Measurements from ENCODE around the gene TNFRSF21.

The TNFRSF21 gene, protein sequence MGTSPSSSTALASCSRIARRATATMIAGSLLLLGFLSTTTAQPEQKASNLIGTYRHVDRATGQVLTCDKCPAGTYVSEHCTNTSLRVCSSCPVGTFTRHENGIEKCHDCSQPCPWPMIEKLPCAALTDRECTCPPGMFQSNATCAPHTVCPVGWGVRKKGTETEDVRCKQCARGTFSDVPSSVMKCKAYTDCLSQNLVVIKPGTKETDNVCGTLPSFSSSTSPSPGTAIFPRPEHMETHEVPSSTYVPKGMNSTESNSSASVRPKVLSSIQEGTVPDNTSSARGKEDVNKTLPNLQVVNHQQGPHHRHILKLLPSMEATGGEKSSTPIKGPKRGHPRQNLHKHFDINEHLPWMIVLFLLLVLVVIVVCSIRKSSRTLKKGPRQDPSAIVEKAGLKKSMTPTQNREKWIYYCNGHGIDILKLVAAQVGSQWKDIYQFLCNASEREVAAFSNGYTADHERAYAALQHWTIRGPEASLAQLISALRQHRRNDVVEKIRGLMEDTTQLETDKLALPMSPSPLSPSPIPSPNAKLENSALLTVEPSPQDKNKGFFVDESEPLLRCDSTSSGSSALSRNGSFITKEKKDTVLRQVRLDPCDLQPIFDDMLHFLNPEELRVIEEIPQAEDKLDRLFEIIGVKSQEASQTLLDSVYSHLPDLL

GRCh38 chr6:47309291-47310130 lies at the start of gene TNFRSF21:
TSS of gene TNFRSF21 (minus strand) at chr6:47309905. CDS start at chr6:47309511, 394 bp downstream.
- no peak; the same call in 1 of the 2 replicates for TF ChIP-seq GATA2 (IDR thresholded peaks at IDR 0.05; ENCODE audit: low read depth, low read length)
- no peak for TF ChIP-seq GATA3 (IDR thresholded peaks at IDR 0.05; ENCODE audit: low read depth, low read length)

- TF ChIP-seq GATA2 (IDR thresholded peaks at IDR 0.05; ENCODE audit: low read depth, low read length) (no peak), GATA3 (IDR thresholded peaks at IDR 0.05; ENCODE audit: low read depth, low read length) (no peak)
Measured at GRCh38 chr6:47358440-47359225, 48.9 kb upstream of the TNFRSF21 start.

- TF ChIP-seq GATA3 (IDR thresholded peaks at IDR 0.05; ENCODE audit: low read depth, low read length) (no peak), GATA2 (IDR thresholded peaks at IDR 0.05; ENCODE audit: low read depth, low read length) (no peak)
Measured at GRCh38 chr6:47357827-47358226, 48.1 kb upstream of the TNFRSF21 start.

- no peak for TF ChIP-seq GATA3 (IDR thresholded peaks at IDR 0.05; ENCODE audit: low read depth, low read length)
- TF ChIP-seq GATA2 (IDR thresholded peaks at IDR 0.05; ENCODE audit: low read depth, low read length), result no peak
Measured at GRCh38 chr6:47355496-47355895, 45.8 kb upstream of the TNFRSF21 start.

DNA sequence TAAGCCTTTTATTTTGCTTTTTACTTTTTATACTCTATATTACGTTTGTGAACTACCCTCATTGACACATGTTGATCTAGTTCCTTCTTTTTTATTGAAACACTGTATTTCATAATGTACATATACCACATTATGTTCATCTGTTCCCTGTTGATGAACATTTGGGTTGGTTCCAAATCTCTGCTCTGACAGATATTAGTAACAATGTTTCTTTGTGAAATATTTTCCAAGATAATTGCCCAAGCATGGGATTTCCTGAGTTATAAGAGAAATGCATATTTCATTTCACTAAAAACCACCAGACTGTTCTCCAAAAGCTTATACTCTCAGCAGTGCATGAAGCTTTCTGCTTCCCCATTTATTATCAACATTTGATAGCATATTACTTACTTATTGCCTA lies 44.2 kb upstream of the TNFRSF21 start:
- no peak for TF ChIP-seq GATA2 (IDR thresholded peaks at IDR 0.05; ENCODE audit: low read depth, low read length)
- no peak for TF ChIP-seq GATA3 (IDR thresholded peaks at IDR 0.05; ENCODE audit: low read depth, low read length)

DNA sequence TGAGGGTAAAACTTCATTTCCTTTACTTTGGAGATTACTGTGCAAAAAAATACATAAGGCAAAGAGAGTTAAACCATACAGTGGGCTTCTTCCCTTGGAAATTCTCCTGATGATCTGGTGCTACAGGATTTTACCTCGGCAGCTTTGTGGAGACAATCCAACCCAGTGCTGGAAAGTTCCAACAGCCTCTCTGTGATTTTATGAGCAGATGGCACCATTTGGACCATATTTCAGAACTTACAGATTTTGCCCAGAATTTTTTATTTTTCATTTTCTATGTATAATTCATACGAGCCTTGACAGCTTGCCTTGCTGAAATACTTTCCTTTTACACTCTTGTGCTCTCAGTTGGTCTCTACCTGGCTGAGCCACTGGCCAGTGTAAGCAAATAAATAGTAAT lies 43.3 kb upstream of the TNFRSF21 start:
- TF ChIP-seq GATA3 (IDR thresholded peaks at IDR 0.05; ENCODE audit: low read depth, low read length) (no peak), GATA2 (IDR thresholded peaks at IDR 0.05; ENCODE audit: low read depth, low read length) (no peak)

GRCh38 chr6:47352194-47352920 lies 42.7 kb upstream of the TNFRSF21 start:
- TF ChIP-seq GATA3 (IDR thresholded peaks at IDR 0.05; ENCODE audit: low read depth, low read length) (no peak), GATA2 (IDR thresholded peaks at IDR 0.05; ENCODE audit: low read depth, low read length) (no peak)

- no peak for TF ChIP-seq GATA3 (IDR thresholded peaks at IDR 0.05; ENCODE audit: low read depth, low read length)
- TF ChIP-seq GATA2 (IDR thresholded peaks at IDR 0.05; ENCODE audit: low read depth, low read length), result no peak
Measured at GRCh38 chr6:47351621-47352020, 41.9 kb upstream of the TNFRSF21 start.

DNA sequence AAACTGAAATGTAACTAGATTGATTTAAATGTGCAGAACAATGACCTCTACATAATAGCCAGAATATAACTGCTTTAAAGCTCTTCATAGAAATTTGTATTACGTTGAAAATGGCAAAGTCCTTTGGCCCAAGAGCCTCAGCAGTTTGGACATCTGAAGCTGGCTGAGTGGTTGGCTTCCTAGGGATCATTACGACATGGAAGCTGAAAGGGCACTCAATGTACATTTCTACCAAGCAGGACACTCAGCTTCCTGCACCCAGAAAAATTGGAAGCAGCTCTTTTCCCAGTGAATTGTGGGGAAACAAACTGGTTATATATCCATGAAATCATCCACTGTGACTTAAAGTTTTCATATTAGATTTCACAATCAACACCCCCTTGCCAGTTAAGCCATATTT lies 40.2 kb upstream of the TNFRSF21 start:
- TF ChIP-seq GATA2 (IDR thresholded peaks at IDR 0.05; ENCODE audit: low read depth, low read length) (no peak), GATA3 (IDR thresholded peaks at IDR 0.05; ENCODE audit: low read depth, low read length) (no peak)

DNA sequence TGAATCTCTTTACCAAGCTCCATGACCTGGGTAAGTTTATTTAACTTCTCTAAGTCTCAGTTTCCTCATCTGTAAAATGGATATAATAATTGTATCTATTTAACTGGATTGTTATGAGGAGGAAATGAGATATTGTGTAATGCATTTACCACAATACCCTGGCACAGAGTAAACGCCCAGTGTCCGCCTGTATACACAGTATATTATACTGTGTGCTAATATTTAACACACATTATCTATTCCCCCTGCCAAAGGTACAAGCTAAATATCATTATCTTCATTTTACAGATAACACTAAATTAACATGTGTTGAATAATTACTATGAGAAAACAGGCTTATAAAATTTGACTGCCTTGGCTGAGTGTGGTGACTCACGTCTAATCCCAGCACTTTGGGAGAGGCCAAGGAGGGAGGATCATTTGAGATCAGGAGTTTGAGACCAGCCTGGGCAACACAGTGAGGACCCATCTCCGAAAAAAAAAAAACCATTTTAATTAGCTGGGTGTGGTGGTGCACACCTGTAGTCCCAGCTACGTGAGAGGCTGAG lies 38.7 kb upstream of the TNFRSF21 start:
- TF ChIP-seq GATA3 (IDR thresholded peaks at IDR 0.05; ENCODE audit: low read depth, low read length) (no peak), GATA2 (IDR thresholded peaks at IDR 0.05; ENCODE audit: low read depth, low read length) (no peak)

DNA sequence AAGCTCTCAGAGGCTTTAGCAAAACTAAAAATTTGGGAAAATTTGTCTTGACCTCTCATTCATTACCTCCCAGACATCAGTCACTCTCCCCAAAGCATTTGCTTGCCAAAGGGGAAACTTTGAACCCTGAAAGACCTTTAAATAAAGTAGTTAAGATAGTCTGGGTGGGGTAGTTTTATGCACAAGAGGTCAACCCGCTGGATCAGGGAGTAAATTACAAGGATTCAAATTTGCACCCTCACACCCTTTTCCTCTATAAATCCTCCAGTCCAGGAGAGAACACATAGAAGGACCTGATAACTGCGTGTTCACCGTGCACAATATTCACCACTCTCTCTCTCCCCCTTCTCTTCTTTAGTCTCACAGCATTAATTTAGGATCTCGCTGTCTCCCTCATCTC lies 36.1 kb upstream of the TNFRSF21 start:
- TF ChIP-seq GATA2 (IDR thresholded peaks at IDR 0.05; ENCODE audit: low read depth, low read length), result no peak
- TF ChIP-seq GATA3 (IDR thresholded peaks at IDR 0.05; ENCODE audit: low read depth, low read length), result no peak

- TF ChIP-seq GATA3 (IDR thresholded peaks at IDR 0.05; ENCODE audit: low read depth, low read length) (no peak), GATA2 (IDR thresholded peaks at IDR 0.05; ENCODE audit: low read depth, low read length) (no peak)
Measured at GRCh38 chr6:47344022-47344421, 34.3 kb upstream of the TNFRSF21 start.

DNA sequence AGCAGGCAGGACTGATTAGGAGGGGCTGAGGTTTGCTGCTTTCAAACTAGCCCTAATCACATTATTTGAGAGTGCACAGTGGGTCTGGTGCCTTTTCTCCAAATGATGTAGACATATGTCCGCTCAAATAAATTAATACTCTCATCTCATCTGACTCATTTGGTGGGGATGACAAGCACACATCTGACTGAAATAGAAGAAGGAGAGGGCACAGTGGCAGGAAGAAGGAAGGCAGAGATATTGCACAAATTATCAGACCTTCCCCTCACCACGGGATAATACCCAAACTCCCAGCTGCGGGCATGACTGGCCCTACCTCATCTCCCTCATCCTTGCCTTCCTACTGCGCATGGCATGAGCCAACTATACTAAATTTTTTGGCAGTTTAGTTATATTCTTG lies 33.9 kb upstream of the TNFRSF21 start:
- TF ChIP-seq GATA2 (IDR thresholded peaks at IDR 0.05; ENCODE audit: low read depth, low read length) (no peak), GATA3 (IDR thresholded peaks at IDR 0.05; ENCODE audit: low read depth, low read length) (no peak)

All from SH-SY5Y (cell line).